Upper lobe of left lung (tissue), 6 donors: Measurements from ENCODE around the gene CHRND. TPM values are rescaled to one million over a fixed set of nuclear protein-coding genes. Genes with fewer than 3 reads are reported as not detected.

Source experiments
- ATAC-seq, 2 donors: fragments of 200-7000 bp; cut with Tn5 transposase; one replicate each; pipeline ENCODE4 v1.9.1; 2022; ENCODE audit warnings: mild to moderate bottlenecking in 2 of 2, moderate library complexity in 2 of 2; ENCODE audit not compliant: low FRiP score in 2 of 2
- DNase-seq, 2 donors: peaks; one replicate each; pipeline ENCODE4 v3.0.0-alpha.2; 2019 to 2020
- H3K27ac ChIP-seq, 4 donors: fragments of 200-600 bp; sonication (generic); one replicate each; pipeline ENCODE4 v1.5.1; 2016 to 2019
- H3K27me3 ChIP-seq, 4 donors: fragments of 200-600 bp; sonication (generic); one replicate each; pipeline ENCODE4 v1.5.1; 2017 to 2019
- H3K36me3 ChIP-seq, 4 donors: fragments of 200-600 bp; sonication (generic); one replicate each; pipeline ENCODE4 v1.5.1; 2016 to 2019
- H3K4me1 ChIP-seq, 4 donors: fragments of 200-600 bp; sonication (generic); one replicate each; pipeline ENCODE4 v1.5.1; 2018 to 2019
- H3K4me3 ChIP-seq, 4 donors: fragments of 200-600 bp; sonication (generic); one replicate each; pipeline ENCODE4 v1.5.1; 2017 to 2019; ENCODE audit warnings: mild to moderate bottlenecking in 2 of 4, moderate library complexity in 1 of 4
- H3K9me3 ChIP-seq, 4 donors: fragments of 200-600 bp; sonication (generic); one replicate each; pipeline ENCODE4 v1.5.1; 2018 to 2019
- EP300 ChIP-seq, 4 donors: sonication (generic); formaldehyde crosslinking; IDR thresholded peaks; one replicate each; pipeline ENCODE4 v1.5.1; 2017; ENCODE audit warnings: antibody characterized with exemption in 4 of 4, control low read depth in 2 of 4
- POLR2A ChIP-seq, 4 donors: fragments of 450-650 bp; IDR thresholded peaks; one replicate each; pipeline ENCODE4 v1.5.1; 2016 to 2017; ENCODE audit warnings: antibody characterized with exemption in 4 of 4, mild to moderate bottlenecking in 2 of 4
- POLR2AphosphoS5 ChIP-seq, 2 donors: sonication (generic); formaldehyde crosslinking; IDR thresholded peaks; one replicate each; pipeline ENCODE4 v1.5.1; 2017; ENCODE audit warnings: antibody characterized with exemption in 2 of 2
- WGBS, 2 donors: methylation state at CpG; one replicate each; pipeline ENCODE4 v1.1.5; 2017 to 2018; 5-methylcytosine and 5-hydroxymethylcytosine counted together
- total RNA-seq, 6 donors: library from RNA; depleted of rRNA in 4 of 6; stranded (reverse); fragments of >200 nt in 4 of 6; gene quantifications; one replicate each; pipeline versions ENCODE4 v1.1.0 to v1.2.1, GENCODE V29; 2016 to 2021
- TF ChIP-seq, protein P1 (sequence below), 6 experiments: fragments of 450-650 bp in 4 of 6; fragments of 200-600 bp in 2 of 6; sonication (generic) in 2 of 6; IDR thresholded peaks; one replicate each; pipeline ENCODE4 v1.5.1; 2016 to 2019; ENCODE audit warnings: antibody characterized with exemption in 6 of 6
- donor health status: DM: no; HTN: no; CAD: no; lungs with moderate emphysema.
- donor health status: DM: no; HTN: yes; CAD: no; lungs with severe emphysema.

The CHRND gene
- total RNA-seq, 6 donors from 2014 or later, result not detected

DNA sequence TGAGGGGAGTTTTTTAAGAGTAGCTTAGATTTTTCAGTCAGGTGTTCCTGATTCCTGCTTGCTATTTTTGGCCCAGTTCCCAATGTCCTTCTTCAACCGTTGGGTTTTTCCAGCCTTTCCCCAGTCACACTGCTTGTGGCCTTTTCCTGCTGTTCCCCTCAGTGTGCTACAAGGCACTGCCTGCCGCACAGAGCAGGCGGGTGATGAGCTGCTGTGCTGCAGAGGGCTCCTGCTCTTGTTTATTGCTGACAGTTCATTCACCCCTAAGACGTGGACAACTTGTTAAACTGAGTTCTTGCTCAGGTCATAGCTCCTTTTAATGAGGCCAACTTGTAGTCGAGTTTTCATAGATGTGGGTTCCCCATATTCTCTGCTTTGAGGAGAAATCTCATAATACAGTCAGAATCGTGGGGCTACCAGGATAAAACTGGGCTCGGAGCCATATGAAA lies 45.1 kb downstream of the CHRND start:
- 72 to 76% methylated on average over 7 of the region's 7 CpGs for WGBS, 2 donors
- ATAC-seq, result no peak
- Histone ChIP-seq H3K9me3 (no peaks in the 10 kb centered on the region), H3K27me3 (no peaks in the 10 kb centered on the region), H3K4me3 (no peak overlapping the region), H3K4me1 (peaks cover 0 to 12% (median 0%) of the 10 kb centered on the region in 4 donors), H3K27ac (no peak overlapping the region), H3K36me3 (peaks cover 25 to 92% (median 69%) of the 10 kb centered on the region in 4 donors)
- peak in 1 of 2 donors; percentile 47 for DNase-seq
- TF ChIP-seq POLR2A (IDR thresholded peaks at IDR 0.05) (no peak), EP300 (IDR thresholded peaks at IDR 0.05) (no peak), POLR2AphosphoS5 (IDR thresholded peaks at IDR 0.05) (no peak)
- TF ChIP-seq, protein P1, sequence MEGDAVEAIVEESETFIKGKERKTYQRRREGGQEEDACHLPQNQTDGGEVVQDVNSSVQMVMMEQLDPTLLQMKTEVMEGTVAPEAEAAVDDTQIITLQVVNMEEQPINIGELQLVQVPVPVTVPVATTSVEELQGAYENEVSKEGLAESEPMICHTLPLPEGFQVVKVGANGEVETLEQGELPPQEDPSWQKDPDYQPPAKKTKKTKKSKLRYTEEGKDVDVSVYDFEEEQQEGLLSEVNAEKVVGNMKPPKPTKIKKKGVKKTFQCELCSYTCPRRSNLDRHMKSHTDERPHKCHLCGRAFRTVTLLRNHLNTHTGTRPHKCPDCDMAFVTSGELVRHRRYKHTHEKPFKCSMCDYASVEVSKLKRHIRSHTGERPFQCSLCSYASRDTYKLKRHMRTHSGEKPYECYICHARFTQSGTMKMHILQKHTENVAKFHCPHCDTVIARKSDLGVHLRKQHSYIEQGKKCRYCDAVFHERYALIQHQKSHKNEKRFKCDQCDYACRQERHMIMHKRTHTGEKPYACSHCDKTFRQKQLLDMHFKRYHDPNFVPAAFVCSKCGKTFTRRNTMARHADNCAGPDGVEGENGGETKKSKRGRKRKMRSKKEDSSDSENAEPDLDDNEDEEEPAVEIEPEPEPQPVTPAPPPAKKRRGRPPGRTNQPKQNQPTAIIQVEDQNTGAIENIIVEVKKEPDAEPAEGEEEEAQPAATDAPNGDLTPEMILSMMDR (IDR thresholded peaks at IDR 0.05), result no peak

DNA sequence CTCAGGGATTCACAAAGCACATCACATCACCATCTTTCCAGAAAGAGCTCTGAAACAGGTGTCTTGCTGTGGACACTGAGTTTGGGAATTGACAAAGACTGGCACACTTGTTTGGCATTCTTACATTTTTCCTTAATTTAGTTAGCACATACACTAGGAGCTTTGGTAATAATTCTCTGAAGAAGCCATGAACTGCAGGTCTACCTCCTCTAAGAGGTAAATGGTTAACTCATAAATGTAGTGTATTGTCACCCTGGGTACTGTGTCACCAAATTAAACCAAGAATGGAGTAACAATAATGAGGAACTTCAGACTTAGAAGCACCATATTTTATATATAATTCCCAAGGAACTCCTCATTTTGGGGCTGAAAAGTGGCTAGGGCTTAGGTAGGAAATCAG lies 47.1 kb downstream of the CHRND start:
- Histone ChIP-seq H3K4me1 (peaks cover 0 to 9% (median 0%) of the 10 kb centered on the region in 4 donors), H3K27me3 (no peaks in the 10 kb centered on the region), H3K27ac (no peak overlapping the region), H3K4me3 (no peak overlapping the region), H3K36me3 (peaks cover 17 to 89% (median 52%) of the 10 kb centered on the region in 4 donors), H3K9me3 (no peaks in the 10 kb centered on the region)
- ATAC-seq (no peak), DNase-seq (no peak)
- TF ChIP-seq POLR2A (IDR thresholded peaks at IDR 0.05), result no peak
- TF ChIP-seq POLR2AphosphoS5 (IDR thresholded peaks at IDR 0.05), result no peak
- TF ChIP-seq, protein P1 (IDR thresholded peaks at IDR 0.05), result no peak
- no peak for TF ChIP-seq EP300 (IDR thresholded peaks at IDR 0.05)

DNA sequence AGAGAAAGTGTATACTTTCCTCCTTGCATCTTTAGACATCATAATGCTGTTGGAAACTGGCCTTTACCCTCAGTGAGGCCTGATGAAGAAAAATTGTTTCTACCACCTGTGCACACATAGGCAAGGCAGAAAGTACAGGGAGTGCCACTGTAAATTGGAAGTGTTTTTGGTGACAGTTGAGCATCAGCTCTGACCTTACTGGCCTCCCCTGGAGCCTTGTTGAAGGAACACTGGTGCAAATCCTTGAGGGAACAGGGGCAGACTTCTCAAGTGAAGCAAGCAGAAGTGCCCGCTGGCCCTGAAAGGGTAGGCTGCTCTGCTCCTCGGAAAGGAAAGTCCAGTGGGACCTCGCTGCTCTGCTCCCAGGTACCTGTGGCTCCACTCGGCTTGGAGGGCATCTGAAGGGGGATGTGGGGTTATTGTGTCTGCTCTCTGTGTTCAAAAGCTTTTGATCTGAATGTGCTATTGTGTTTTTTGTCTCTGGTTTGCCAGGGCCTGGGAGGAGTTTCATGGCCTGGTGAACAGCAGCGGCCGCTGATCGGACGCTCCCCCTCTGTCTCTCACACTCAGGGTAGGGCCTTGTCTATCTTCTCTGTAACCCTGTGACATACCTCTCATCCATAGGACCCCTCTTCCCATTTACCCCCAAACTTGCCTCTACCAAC lies 47.9 kb downstream of the CHRND start:
- Histone ChIP-seq H3K27ac (no peak overlapping the region), H3K4me1 (peaks cover 0 to 6% (median 0%) of the 10 kb centered on the region in 4 donors), H3K4me3 (no peak overlapping the region), H3K36me3 (peaks cover 13 to 81% (median 44%) of the 10 kb centered on the region in 4 donors), H3K27me3 (no peaks in the 10 kb centered on the region), H3K9me3 (no peaks in the 10 kb centered on the region)
- DNase-seq, result no peak
- TF ChIP-seq POLR2AphosphoS5 (IDR thresholded peaks at IDR 0.05) (no peak), POLR2A (IDR thresholded peaks at IDR 0.05) (no peak), EP300 (IDR thresholded peaks at IDR 0.05) (no peak)
- TF ChIP-seq, protein P1 (IDR thresholded peaks at IDR 0.05), result no peak
- no peak for ATAC-seq
- 99 to 100% methylated on average over 5 to 7 of the region's 8 CpGs for WGBS, 2 donors

DNA sequence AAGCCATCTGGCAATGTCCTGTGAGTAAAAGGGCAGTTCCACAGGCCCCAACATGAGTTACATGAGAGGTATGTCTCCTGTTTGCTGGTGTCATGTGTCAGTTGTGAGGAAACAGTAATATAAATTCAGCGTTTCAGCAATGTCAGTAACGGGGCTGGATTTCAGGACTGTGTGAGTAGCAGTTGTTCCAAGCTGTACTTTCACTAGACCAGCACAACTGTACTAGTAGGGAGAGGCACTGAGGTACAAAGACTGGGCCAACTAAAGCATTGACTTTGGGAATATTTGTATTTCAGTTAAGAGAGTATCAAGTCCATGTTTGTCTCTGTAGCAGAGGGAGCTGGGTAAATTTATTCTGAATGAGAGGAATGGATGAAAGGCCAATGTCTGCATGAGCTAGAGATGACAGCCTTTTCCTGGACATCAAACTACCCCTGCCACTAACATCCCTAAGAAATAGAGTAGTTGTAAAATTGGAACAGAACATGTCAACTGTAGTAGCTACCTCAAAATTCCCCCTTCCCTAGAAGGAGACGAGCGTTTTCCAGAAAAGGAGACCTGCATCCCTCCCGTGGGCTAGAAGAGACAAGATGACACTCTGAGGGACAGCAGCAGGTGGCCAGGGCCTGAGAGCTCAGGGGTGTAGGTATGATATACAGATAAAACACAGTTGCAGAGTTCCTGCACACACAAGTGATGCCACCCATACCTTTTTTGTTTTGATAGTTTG lies 48.9 kb downstream of the CHRND start:
- Histone ChIP-seq H3K4me1 (peaks cover 0 to 6% (median 0%) of the 10 kb centered on the region in 4 donors), H3K9me3 (no peaks in the 10 kb centered on the region), H3K27me3 (no peaks in the 10 kb centered on the region), H3K27ac (no peak overlapping the region), H3K4me3 (no peak overlapping the region), H3K36me3 (peaks cover 5 to 72% (median 34%) of the 10 kb centered on the region in 4 donors)
- ATAC-seq (no peak), DNase-seq (no peak)
- TF ChIP-seq EP300 (IDR thresholded peaks at IDR 0.05), result no peak
- TF ChIP-seq, protein P1 (IDR thresholded peaks at IDR 0.05), result no peak
- no peak for TF ChIP-seq POLR2A (IDR thresholded peaks at IDR 0.05)
- no peak for TF ChIP-seq POLR2AphosphoS5 (IDR thresholded peaks at IDR 0.05)
- 85 to 92% methylated on average over 5 of the region's 5 CpGs for WGBS, 2 donors
